ENCODE results near the gene CCNA2. TPM values are rescaled to one million over a fixed set of nuclear protein-coding genes. Genes with fewer than 3 reads are reported as not detected.

The CCNA2 gene
- total RNA-seq (2014; rRNA removed; shearing (Covaris generic)): 37.0 and 42.4 TPM in 2 replicates
- polyA plus RNA-seq (2015; cell fraction: cytosol; rRNA removed): 32.8 and 38.3 TPM in 2 replicates
- polyA plus RNA-seq (2015; cell fraction: nucleus; rRNA removed): 15.8 and 19.5 TPM in 2 replicates

DNA sequence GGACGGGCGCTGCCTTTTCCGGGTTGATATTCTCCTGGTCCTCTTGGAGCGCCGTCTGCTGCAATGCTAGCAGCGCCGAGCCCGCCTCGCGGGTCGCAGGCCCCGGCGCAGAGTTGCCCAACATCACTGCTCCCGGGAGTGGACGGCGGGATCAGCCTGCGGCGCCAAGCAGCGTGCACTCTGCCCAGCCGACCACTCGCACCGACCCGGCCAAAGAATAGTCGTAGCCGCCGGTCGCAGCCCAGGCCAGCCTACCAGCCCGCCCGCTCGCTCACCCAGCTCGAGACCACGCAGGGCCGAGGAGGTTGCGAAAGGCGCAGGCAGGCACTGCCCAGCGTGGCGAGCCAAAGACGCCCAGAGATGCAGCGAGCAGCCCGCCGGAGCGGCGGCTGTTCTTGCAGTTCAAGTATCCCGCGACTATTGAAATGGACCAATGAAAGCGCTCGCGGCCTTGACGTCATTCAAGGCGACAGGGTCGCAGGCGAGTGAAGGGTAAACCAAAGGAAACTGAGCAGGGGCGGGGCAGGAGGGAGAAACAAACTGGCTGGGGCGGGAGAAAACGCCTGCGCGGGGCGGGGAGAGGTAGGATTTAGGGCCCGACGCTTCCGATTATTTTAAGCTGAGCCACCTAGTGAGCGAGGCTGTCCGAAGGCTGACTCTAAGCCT is at the start of gene CCNA2:
CCNA2 (minus strand) TSS at position 379 of the 666 bp plus-strand sequence; CDS start at position 124, 255 bp downstream.
- DNase-seq (ENCODE audit: low read depth, low spot score): peak; percentile 96
- in situ Hi-C loops (cut with HindIII; ENCODE audit: low pct_unique_long_range_greater_than_20kb, low sequenced_read_pairs): no loop called here

DNA sequence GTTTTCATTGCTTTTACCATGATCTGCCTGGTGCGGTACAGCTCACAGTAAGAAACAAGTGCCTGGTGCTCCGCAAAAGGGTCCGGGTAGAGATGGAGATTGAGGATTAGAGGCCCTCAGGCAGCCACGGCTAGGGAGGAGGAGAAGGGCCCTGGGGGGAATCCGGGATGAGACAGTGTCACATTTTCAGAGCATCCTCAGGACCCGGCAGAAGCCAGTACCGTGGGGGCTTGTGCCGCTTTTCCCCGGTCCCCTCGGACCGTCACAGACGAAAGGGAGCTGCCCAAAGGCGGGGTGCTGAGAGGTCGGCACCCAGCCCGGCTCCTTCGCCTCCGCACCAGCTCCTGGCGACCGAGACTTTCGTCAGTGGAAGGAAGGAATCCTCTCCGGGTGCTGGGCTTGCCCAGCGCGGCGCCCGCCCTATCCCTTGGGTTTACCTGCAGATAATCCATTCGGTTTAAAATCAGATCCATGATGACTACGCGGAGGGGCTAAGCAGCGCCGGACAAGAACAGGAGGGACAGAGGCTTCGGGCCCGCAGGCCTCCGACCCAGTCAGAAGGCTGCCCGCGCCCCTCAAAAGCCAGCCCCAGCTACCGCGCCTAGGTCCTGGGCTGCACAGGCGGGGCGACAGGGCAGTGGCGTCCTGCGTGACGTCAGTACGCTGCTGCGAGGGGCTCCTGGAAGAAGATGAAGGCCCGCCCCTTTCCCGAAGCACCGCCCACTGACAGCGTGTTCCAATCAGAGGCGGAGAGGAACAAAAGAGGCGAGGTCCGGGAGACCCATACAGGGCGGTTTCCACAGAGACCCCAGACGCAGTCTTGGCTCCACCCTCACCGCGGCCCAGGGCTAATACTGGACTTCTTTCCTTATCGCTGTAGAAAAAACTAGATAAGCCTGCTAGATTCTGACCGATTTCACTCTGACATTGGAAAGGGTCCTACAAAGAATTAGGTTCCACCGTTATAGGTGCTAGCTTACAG is 46.4 kb upstream of the CCNA2 start, which contains the start of gene BBS7:
BBS7 (minus strand) TSS at position 634 of the 982 bp plus-strand sequence; CDS start at position 473, 161 bp downstream.
- peak; percentile 96 for DNase-seq (ENCODE audit: low read depth, low spot score)
- in situ Hi-C loops (cut with HindIII; ENCODE audit: low pct_unique_long_range_greater_than_20kb, low sequenced_read_pairs): no loop called here

DNA sequence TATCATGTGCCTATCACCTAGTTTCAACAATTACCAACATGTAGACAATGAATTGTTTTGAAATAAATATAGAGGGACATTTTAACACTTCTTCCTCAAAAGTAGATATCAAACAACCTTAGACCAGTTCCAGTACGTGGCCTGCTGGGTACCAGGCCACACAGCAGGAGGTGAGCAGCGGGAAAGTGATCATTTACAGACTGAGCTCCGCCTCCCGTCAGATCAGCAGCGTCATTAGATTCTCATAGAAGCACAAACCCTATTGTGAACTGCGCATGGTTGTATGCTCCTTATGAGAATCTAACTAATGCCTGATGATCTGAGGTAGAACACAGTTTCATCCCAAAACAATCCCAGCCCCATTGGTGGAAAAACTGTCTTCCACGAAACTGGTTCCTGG is 40.1 kb upstream of the CCNA2 start:
- DNase-seq (ENCODE audit: low read depth, low spot score): no peak
- in situ Hi-C loops (cut with HindIII; ENCODE audit: low pct_unique_long_range_greater_than_20kb, low sequenced_read_pairs): no loop called here

DNA sequence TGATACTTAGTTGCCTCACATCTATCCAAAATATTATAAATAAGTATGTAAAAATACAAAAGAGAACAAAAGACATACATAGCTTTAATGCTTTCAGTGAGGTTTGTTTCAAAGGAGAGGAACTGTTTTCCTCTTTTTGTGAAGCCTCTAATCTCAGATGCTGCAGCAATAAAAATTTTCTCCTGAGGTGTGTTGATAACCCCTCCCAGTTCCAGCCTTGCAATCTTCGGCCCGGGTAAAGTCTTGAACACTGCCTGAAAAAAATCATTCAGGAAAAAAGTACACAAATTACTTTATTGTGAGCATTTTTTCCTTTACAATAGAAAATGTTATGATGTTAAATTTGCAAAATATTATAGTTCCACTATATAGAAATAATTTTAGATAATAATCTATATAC is 37.7 kb upstream of the CCNA2 start:
- in situ Hi-C loops (cut with HindIII; ENCODE audit: low pct_unique_long_range_greater_than_20kb, low sequenced_read_pairs): no loop called here
- no peak for DNase-seq (ENCODE audit: low read depth, low spot score)

DNA sequence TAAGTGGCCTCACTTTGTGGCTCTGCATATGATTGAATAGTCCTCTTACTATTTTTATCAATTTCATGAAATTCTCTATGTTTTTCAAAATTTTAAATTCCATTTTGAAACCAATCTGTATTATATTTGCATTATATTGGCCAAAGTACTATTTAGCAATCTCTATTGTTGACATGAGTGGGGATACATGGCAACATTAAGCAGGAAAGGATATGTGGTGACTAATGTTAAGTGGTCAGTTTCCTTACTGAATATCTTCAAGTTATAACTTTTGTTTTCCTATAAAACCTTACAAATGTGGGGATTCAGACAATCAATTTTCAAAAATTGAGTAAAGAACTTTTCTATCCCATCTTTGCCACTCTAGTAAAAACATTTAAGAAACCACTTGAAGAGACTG is 36.4 kb upstream of the CCNA2 start:
- in situ Hi-C loops (cut with HindIII; ENCODE audit: low pct_unique_long_range_greater_than_20kb, low sequenced_read_pairs): no loop called here
- no peak for DNase-seq (ENCODE audit: low read depth, low spot score)

DNA sequence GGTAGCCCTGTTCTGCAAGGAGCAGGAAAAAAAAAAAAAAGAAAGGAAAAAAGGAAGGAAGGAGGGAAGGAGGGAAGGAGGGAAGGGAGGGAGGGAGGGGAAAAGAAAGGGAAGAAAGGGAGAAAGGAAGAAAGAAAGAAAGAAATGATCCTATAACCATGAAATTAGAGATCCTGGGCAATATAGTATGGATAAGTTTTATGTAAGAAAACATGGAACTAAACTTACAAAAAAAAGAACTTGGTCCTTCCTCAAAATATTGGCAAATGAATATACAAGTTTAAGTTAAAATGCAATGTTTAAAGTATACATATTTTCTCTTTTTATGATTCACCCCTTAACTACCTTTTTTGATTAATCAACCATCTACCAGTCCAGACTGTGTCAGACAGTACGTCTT is 27.7 kb upstream of the CCNA2 start:
- no peak for DNase-seq (ENCODE audit: low read depth, low spot score)
- in situ Hi-C loops (cut with HindIII; ENCODE audit: low pct_unique_long_range_greater_than_20kb, low sequenced_read_pairs): no loop called here

DNA sequence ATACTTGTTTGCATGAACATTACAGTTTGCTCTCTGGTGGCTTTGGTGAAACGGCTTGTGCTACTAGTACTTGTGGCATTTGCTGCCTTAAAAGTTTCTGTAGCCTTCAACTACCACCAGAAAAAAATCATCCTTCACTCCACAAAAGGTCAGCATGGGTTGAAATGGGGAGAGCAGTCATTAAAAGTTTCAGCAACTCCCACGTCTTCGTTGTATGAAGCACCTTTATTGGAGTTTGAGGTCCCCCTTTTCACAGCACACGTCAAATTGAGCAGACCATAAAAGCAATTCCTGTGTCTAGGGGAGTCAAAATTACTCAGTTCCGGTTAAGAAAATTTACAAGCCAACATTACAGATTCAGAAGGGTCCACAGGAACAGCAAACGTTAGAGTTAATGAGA is 23.0 kb upstream of the CCNA2 start:
- DNase-seq (ENCODE audit: low read depth, low spot score): no peak
- in situ Hi-C loops (cut with HindIII; ENCODE audit: low pct_unique_long_range_greater_than_20kb, low sequenced_read_pairs): no loop called here

DNA sequence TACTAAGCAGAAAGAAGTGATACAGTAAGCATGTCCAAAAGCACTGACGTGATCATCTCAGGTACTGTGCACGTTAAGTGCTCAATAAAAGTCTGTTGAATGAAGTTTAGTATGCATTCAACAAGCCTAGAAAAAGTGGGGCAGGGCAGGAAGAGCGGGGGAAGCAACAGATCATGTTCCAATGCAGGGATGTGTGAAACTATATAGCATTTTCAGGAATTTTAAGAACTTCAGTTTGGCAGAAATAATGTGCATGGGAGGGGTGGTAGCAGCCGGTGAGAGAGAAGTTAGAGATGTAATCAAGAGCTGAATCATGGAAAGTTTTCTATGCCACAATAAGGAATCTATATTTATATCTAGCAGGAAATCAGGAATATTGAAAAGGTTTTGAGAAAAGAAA is 19.2 kb upstream of the CCNA2 start:
- in situ Hi-C loops (cut with HindIII; ENCODE audit: low pct_unique_long_range_greater_than_20kb, low sequenced_read_pairs): no loop called here
- DNase-seq (ENCODE audit: low read depth, low spot score): no peak

DNA sequence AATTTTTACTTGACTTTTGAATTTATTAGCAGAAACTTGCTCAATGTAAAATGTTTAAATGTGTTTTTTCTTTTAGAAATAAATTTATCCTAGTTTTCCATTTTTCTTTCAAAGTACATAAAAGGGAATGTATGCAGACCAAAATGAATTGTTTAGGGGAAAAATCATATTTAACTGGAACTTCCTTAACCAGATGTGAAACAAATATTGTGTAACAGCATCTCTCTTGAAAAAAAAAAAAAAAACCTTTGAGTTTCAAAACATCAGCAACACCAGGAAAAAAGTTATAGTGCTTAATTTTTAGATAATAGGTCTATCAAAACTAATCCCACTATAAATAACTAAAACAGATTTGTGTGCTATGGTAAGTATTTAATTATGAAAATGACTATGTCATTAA is 14.5 kb upstream of the CCNA2 start:
- in situ Hi-C loops (cut with HindIII; ENCODE audit: low pct_unique_long_range_greater_than_20kb, low sequenced_read_pairs): no loop called here
- DNase-seq (ENCODE audit: low read depth, low spot score): no peak

DNA sequence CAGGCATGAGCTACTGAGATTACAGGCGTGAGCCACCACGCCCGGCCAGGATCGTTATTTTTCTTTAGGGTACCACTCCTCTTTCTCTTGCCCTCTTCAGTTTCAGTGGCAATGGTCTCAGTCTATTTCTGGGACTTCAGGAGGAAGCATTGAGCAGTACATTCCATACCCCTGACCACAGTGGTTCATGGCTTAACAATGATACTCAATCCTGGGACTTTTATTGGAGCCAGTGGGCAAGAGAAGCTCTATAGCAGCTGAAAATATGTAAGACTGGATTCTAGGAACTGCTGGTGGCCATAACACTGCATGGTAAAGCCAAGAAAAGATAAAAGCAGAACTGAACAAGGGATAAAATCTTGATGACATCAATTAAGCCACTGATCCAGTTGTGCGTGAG is 5.8 kb upstream of the CCNA2 start:
- in situ Hi-C loops (cut with HindIII; ENCODE audit: low pct_unique_long_range_greater_than_20kb, low sequenced_read_pairs): no loop called here
- no peak for DNase-seq (ENCODE audit: low read depth, low spot score)

DNA sequence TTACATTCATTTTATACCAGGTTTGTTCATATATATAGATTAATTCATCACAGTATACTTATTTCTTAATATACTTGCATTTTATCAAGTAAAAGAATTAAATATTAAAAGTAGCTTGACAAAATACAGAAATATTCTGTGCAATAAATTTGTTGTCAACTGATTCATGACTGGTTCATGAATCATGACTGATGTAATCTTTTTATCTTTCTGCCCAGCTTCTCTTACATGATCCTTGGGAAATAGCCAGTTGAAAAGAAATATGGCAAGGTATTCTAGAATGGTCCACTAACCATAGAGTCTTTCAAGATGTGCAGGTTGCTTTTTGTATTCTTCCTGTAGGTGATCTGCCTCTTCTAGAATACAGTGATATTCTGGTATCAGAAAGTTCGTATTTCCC is 4.2 kb upstream of the CCNA2 start:
- DNase-seq (ENCODE audit: low read depth, low spot score): no peak
- in situ Hi-C loops (cut with HindIII; ENCODE audit: low pct_unique_long_range_greater_than_20kb, low sequenced_read_pairs): no loop called here

DNA sequence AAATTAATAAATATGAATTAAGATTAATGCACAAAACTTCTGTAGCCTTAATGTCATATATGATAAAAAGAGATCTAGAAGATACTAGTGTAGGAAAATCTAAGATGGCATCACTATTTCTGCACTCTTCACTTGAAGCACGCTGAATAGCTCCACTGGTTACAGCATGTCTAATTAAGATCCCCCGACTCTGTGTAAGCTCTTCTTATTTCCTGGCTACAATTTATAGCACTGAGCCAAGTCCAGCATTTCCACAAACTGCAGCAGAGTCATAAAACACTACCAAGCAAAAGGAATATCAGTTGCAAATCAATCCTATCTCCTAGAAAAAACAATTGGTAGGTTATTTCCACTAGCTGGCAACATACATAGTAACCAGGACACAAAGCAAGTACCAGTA is 1.3 kb upstream of the CCNA2 start:
- no peak for DNase-seq (ENCODE audit: low read depth, low spot score)

DNA sequence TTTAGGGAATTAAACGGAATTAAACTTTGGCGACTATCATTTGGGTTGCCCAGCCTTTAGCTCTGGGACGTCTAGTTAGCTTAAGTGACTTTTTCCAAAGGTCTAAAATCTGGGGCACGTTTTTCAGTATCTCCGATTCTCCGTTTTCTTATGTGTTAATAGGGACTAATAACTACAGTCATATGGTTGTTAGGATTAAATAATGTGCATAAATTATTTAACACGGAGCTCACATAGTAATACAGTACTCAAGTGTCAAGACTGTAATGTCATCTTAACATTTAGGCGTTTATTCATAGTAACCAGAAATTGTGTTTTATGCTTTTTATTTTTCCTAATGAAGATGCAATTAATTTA is 466 bp upstream of the CCNA2 start:
- in situ Hi-C loops (cut with HindIII; ENCODE audit: low pct_unique_long_range_greater_than_20kb, low sequenced_read_pairs): no loop called here
- no peak for DNase-seq (ENCODE audit: low read depth, low spot score)

More for the DNA sequence above, 1.3 kb upstream of the CCNA2 start:
- in situ Hi-C loops (cut with HindIII; ENCODE audit: low pct_unique_long_range_greater_than_20kb, low sequenced_read_pairs): no loop called here

DNA sequence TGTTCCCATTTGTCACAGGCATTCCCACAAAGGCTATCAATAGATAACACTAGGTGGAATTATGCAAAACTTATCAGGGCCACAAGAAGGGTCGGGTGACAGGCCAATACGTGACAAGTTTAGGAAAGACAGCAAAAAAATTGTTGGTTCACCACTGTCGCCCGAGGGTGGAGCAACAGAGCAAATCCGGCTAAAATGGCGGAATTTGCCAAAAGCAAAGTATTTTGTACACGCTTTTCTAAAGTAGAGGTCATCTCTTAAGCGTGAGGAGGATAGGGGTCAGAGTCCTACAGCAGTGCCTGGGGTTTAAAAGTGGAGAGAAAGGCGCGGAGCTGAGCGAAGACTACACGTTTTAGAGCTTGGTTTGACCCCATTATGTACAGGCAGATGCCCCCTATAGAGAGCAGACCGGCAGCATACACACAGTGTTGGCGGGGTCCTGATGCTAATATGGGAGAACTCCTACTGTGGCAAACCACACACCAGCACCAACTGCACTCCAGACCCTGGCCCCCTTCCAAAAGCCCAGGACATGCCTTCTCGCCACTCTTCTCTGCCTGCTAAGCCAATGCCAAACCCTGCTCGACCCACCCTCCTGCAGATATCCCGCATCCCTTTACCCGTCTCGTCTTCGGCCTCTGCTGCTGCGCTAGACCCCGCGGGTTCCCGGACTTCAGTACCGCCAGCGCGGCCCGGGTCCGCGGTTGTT is 733 bp downstream of the CCNA2 start:
- peak; percentile 24 for DNase-seq (ENCODE audit: low read depth, low spot score)
- in situ Hi-C loops (cut with HindIII; ENCODE audit: low pct_unique_long_range_greater_than_20kb, low sequenced_read_pairs): no loop called here

DNA sequence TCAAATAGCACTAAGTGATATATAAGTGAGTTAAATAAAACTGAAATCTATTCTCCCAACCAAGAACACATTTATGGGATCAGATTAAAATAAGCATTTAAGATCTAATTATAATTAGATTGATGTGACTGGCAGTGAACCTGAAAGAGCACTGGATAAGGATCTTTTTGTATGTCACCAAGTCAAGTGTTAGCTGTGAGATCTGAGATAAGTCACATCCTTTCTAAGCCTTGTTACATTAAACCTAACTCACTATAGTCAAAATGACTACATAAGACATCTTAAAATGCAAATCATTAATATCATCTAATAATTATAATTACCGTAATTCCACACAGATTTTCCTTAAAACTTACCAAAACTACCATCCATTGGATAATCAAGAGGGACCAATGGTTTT is 1.6 kb downstream of the CCNA2 start:
- no peak for DNase-seq (ENCODE audit: low read depth, low spot score)
- in situ Hi-C loops (cut with HindIII; ENCODE audit: low pct_unique_long_range_greater_than_20kb, low sequenced_read_pairs): no loop called here

DNA sequence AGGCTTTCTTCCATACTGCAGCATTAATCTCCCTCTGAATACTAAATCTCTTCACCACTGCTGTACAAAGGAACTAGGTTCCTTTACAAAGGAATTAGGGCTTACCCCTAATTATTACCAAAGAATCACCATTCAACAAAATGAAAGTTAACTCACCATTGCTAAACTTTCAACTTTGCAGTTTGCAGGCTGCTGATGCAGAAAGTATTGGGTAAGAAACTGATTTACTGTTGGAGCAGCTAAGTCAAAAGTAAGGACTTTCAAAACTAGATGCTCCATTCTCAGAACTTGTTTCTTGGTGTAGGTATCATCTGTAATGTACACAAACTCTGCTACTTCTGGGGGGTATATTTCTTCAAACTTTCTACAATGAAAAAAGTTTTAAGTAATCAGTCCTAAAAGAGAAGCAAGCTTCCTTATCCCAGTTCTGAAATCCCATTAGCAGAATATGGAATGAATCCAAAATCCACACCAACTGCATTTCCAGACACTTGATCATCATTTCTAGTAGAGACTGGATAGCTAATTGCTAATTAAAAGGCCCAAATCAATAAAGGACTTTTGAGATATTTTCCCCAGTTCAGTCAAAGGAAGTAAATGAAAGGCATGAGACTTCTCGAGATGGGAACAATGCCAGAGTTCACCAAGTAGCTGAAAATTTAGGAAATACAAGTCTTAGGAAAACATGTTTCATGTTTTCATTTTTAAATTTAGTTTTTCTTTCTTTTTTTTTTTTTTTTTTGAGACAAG is 4.3 kb downstream of the CCNA2 start:
- no peak for DNase-seq (ENCODE audit: low read depth, low spot score)
- in situ Hi-C loops (cut with HindIII; ENCODE audit: low pct_unique_long_range_greater_than_20kb, low sequenced_read_pairs): no loop called here

DNA sequence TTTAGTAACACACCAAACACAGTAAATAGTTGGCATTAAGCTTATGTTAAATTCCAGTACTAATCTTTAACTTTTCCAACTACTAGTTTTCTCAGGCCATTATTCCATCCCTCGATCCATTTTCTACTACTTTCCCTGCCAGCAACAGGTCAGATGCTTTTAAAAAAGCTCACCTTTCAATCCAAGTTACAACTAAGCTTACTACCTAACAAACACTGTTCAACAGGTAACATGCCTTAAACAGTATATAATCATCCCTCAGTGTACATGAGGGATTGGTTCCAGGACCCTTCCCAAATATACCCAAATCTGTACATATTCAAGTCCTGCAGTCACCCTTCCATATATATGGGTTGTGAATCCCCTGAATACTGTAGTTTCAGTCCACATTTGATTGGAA is 5.5 kb downstream of the CCNA2 start:
- no peak for DNase-seq (ENCODE audit: low read depth, low spot score)
- in situ Hi-C loops (cut with HindIII; ENCODE audit: low pct_unique_long_range_greater_than_20kb, low sequenced_read_pairs): no loop called here
